Immature natural killer cell (primary cell): ENCODE results near the gene CLSTN1. TPM values are rescaled to one million over a fixed set of nuclear protein-coding genes. Genes with fewer than 3 reads are reported as not detected.
A peak's percentile ranks its signal among the peaks of the same experiment; 100 is the strongest.
"Not testable (repeated sequence)": the region's sequence is repeated elsewhere in the genome, so short reads cannot be mapped to it uniquely, and the experiment has no call there.

Experiments used
- DNase-seq, 3 donors: peaks; one replicate each; pipeline ENCODE4 v3.0.0; 2022; ENCODE audit warnings: mixed read lengths in 1 of 3
- H3K27ac Mint-ChIP-seq, 6 donors: one replicate each; pipeline ENCODE4 v1.8.0; 2020; ENCODE audit warnings: mixed read lengths in 6 of 6, mild to moderate bottlenecking in 5 of 6, inconsistent platforms in 4 of 6, moderate library complexity in 3 of 6
- H3K27me3 Mint-ChIP-seq, 3 donors: one replicate each; pipeline ENCODE4 v1.8.0; 2020 to 2021; ENCODE audit warnings: low read depth in 3 of 3, mild to moderate bottlenecking in 3 of 3, mixed read lengths in 3 of 3, moderate library complexity in 3 of 3, inconsistent platforms in 1 of 3
- H3K36me3 Mint-ChIP-seq, 3 donors: one replicate each; pipeline ENCODE4 v1.8.0; 2020; ENCODE audit warnings: mixed read lengths in 3 of 3, inconsistent platforms in 2 of 3, mild to moderate bottlenecking in 2 of 3
- H3K4me1 Mint-ChIP-seq, 2 donors: one replicate each; pipeline ENCODE4 v1.8.0; 2020; ENCODE audit warnings: inconsistent platforms in 2 of 2, mild to moderate bottlenecking in 2 of 2, mixed read lengths in 2 of 2, moderate library complexity in 1 of 2
- H3K4me3 Mint-ChIP-seq, 5 donors: one replicate each; pipeline ENCODE4 v1.8.0; 2020; ENCODE audit warnings: mild to moderate bottlenecking in 5 of 5, mixed read lengths in 5 of 5, inconsistent platforms in 3 of 5, moderate library complexity in 3 of 5
- H3K9me3 Mint-ChIP-seq, 6 donors: one replicate each; pipeline ENCODE4 v1.8.0; 2020; ENCODE audit warnings: mild to moderate bottlenecking in 6 of 6, mixed read lengths in 6 of 6, inconsistent platforms in 4 of 6, moderate library complexity in 3 of 6
- polyA plus RNA-seq, 3 donors: library from polyadenylated mRNA; unstranded; fragments of 300-500 nt; fragmentation: Illumina TruSeq; gene quantifications; one replicate each; pipeline ENCODE4 v1.2.3, GENCODE V29; 2021

The CLSTN1 gene
- polyA plus RNA-seq, 3 donors from 2014 or later, result 7.4 to 35.7 (median 11.0) TPM

DNA sequence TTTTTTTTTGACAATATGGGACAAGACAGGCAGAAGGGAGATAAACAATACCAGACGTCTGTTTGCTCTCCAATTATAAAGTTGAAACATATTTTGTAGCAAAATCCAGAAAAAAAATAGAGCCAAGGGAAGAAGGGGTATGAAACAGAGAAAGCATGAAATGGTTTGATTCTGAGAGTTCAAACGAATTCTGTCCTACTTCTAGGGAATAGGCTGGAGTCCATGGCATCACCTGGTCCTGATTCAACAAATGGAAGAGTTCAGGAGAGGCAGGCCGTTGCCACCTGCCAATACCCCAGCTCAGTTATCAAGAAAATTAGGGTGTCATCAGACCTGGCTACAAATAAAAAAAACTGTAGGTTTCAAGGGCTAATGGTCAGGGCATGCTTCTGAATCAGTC is 71.8 kb downstream of the CLSTN1 start:
- H3K36me3 Mint-ChIP-seq, result peaks cover 9 to 27% (median 17%) of the 10 kb centered on the region in 3 donors
- no peak overlapping the region for H3K27ac Mint-ChIP-seq

DNA sequence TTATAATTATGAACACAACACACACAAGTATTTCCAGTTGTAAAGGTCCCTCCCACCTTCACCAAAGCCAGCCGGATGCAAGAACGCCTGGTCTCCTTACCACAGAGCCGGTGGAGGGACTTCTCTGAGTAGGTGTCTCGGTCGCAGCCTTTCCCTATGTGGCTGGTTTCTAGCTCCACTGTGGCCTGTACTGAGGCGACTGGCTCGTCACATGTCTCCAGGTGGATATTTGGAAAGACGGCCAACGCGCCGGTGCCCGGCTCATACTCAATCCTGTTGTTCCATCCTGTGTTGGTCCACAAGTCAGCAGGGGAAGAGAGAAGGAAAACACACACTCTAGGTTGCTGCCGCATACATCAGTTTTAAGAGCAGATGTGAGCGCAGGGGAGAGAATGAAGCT is 74.4 kb downstream of the CLSTN1 start:
- no peak overlapping the region for H3K27ac Mint-ChIP-seq
- H3K36me3 Mint-ChIP-seq, result peaks cover 9 to 30% (median 14%) of the 10 kb centered on the region in 3 donors
- peaks cover 0 to 12% of the 10 kb centered on the region in 2 donors for H3K4me1 Mint-ChIP-seq
- no peak for DNase-seq
- no peaks in the 10 kb centered on the region for H3K9me3 Mint-ChIP-seq
- no peak overlapping the region for H3K4me3 Mint-ChIP-seq
- peaks cover 0 to 2% (median 0%) of the 10 kb centered on the region in 3 donors for H3K27me3 Mint-ChIP-seq

More for the DNA sequence above, 71.8 kb downstream of the CLSTN1 start:
- no peaks in the 10 kb centered on the region for H3K9me3 Mint-ChIP-seq
- no peak for DNase-seq
- H3K4me3 Mint-ChIP-seq, result no peak overlapping the region
- H3K27me3 Mint-ChIP-seq, result peaks cover 0 to 2% (median 0%) of the 10 kb centered on the region in 3 donors
- H3K4me1 Mint-ChIP-seq, result peaks cover 3 to 18% of the 10 kb centered on the region in 2 donors

DNA sequence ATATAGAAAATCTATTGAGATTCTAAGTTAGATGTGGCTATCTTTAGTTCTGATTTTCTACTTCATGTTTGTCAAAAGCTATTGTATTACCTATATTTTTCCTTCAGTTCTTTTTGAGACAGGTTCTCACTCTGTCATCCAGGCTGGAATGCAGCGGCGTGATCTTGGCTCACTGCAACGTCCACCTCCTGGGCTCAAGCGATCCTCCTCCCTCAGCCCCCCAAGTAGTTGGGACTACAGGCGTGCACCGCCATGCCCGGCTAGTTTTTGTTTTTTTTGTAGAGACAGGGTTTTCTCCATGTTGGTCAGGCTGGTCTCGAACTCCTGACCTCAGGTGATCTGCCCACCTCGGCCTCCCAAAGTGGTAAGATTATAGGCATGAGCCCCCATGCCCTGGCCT is 75.4 kb downstream of the CLSTN1 start:
- Mint-ChIP-seq H3K36me3 (peaks cover 9 to 37% (median 14%) of the 10 kb centered on the region in 3 donors), H3K4me1 (peaks cover 0 to 12% of the 10 kb centered on the region in 2 donors), H3K27ac (peak overlapping the region in 1 of 6 donors; percentile 51)
- H3K27me3 Mint-ChIP-seq, H3K9me3 Mint-ChIP-seq, H3K4me3 Mint-ChIP-seq, DNase-seq: not testable (repeated sequence)

DNA sequence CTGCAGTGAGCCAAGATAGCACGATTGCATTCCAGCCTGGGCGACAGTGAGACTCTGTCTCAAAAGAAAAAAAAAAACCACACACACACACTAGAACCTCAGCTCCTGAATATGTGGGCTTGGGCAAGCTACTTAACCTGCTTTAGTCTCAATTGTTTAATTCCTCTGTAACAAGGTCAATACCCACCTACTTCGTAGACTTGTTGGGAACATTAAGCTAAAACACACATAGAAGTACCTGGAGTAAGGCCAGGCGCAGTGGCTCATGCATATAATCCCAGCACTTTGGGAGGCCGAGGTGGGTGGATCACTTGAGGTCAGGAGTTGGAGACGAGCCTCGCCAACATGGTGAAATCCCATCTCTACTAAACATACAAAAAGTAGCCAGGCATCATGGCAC is 77.1 kb downstream of the CLSTN1 start:
- no peak for DNase-seq
- no peak overlapping the region for H3K27ac Mint-ChIP-seq
- peaks cover 0 to 2% (median 0%) of the 10 kb centered on the region in 3 donors for H3K27me3 Mint-ChIP-seq
- H3K9me3 Mint-ChIP-seq, result no peaks in the 10 kb centered on the region
- no peak overlapping the region for H3K4me3 Mint-ChIP-seq
- H3K36me3 Mint-ChIP-seq, result peaks cover 13 to 43% (median 19%) of the 10 kb centered on the region in 3 donors
- peaks cover 0 to 5% of the 10 kb centered on the region in 2 donors for H3K4me1 Mint-ChIP-seq

DNA sequence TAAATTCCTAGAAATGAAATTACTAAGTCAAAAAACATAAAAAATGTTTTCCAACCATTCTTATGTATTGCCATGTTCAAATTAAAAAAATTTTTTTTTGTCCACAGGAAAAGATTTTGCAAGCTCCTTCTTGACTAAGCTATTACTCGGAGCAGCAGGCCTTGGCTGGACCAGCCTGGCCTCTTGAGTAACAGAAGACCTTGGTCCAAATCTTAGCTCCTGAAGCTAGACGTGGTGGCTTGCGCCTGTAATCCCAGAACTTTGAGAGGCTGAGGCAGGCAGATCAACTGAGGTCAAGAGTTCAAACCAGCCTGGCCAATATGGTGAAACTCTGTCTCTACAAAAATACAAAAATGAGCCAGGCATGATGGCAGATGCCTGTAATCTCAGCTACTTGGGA is 77.6 kb downstream of the CLSTN1 start:
- H3K9me3 Mint-ChIP-seq, result no peaks in the 10 kb centered on the region
- peaks cover 0 to 2% (median 0%) of the 10 kb centered on the region in 3 donors for H3K27me3 Mint-ChIP-seq
- no peak for DNase-seq
- peaks cover 13 to 41% (median 17%) of the 10 kb centered on the region in 3 donors for H3K36me3 Mint-ChIP-seq
- no peak overlapping the region for H3K27ac Mint-ChIP-seq
- H3K4me1 Mint-ChIP-seq, result peaks cover 0 to under 1% of the 10 kb centered on the region in 2 donors
- H3K4me3 Mint-ChIP-seq, result no peak overlapping the region

DNA sequence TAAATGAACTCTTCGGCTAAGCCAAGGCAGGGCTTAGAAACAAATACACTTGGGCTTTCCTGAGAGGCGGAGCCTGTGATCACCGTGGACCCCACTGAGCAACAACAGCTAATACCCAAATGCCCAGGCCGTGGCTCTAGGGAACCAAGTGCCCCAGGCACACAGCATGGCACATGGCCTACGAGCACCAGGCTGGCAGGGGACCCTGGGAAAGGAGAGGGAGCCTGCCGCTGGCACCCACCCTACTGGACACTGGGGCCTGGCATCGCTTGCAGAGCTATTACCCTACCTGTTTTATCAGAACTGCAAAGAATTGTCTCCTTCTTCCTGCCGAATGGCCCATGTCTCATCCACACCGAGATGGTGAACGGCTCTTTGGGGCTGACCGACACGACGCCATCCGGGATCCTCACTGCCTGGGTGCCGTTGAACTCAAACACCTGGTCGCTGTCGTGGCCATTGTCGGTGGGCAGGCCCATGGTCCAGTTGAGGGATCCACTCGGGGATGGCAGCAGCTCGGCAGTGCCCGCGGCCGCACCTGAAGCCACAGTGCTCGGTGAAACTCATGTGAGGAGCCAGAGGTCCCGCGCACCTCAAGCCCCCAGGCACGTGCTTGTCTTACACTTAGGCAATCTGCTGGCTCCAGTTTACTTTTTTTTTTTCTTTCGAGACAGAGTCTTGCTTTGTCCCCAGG is 79.5 kb downstream of the CLSTN1 start:
- H3K4me1 Mint-ChIP-seq, result no peaks in the 10 kb centered on the region
- H3K9me3 Mint-ChIP-seq, result no peaks in the 10 kb centered on the region
- no peak for DNase-seq
- H3K27ac Mint-ChIP-seq, result no peak overlapping the region
- H3K27me3 Mint-ChIP-seq, result peaks cover 0 to 4% (median 2%) of the 10 kb centered on the region in 3 donors
- H3K4me3 Mint-ChIP-seq, result no peak overlapping the region
- H3K36me3 Mint-ChIP-seq, result peaks cover 9 to 39% (median 16%) of the 10 kb centered on the region in 3 donors

DNA sequence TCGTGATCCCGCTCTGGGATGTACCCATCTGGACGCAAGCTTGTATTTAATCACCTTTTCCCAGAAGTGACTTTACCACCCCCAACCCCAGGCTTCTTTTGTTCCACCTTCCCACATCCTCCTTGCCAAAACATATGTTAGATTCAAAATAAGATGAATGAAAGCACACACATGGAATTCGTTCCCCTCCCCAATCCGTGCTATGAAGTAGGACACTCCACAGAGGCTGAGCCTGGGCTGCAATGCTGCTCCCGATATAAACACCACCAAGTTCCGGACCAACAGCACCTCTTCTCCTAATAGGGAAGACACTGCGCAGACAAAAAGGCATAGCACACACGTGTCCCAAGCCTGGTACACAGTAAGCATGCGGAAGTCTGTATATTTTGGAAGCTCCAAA is 86.1 kb downstream of the CLSTN1 start:
- Mint-ChIP-seq H3K9me3 (no peaks in the 10 kb centered on the region), H3K27ac (peak overlapping the region in 5 of 6 donors; percentile 11 to 85 (median 64)), H3K4me1 (peaks cover 13 to 14% of the 10 kb centered on the region in 2 donors), H3K27me3 (peaks cover 3 to 28% (median 15%) of the 10 kb centered on the region in 3 donors), H3K4me3 (no peak overlapping the region), H3K36me3 (peaks cover 9 to 38% (median 12%) of the 10 kb centered on the region in 3 donors)
- no peak for DNase-seq

DNA sequence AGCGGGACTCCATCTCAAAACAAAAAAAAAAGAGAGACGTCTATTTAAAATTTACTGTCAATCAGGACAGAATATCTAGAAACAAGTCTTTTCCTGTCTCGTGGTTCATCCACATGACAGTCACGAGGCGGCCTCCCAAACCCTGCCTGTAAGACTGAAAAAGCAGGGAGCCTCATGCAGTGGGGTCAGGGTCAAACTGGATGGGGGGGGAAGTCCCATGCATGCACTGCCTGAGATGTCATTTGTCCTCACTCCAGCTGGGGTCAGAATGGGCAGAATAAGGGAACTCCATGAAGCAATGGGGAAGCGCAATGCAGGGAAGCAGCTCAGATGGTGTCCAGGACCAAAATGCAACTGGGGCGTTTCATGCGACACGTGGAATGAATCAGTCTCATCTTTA is 86.7 kb downstream of the CLSTN1 start:
- H3K4me1 Mint-ChIP-seq, result peaks cover 13 to 17% of the 10 kb centered on the region in 2 donors
- no peaks in the 10 kb centered on the region for H3K9me3 Mint-ChIP-seq
- peaks cover 7 to 36% (median 10%) of the 10 kb centered on the region in 3 donors for H3K36me3 Mint-ChIP-seq
- H3K4me3 Mint-ChIP-seq, result no peak overlapping the region
- H3K27me3 Mint-ChIP-seq, result peaks cover 3 to 35% (median 19%) of the 10 kb centered on the region in 3 donors
- H3K27ac Mint-ChIP-seq, result peak overlapping the region in 2 of 6 donors; percentile 22 to 67
- DNase-seq, result no peak

DNA sequence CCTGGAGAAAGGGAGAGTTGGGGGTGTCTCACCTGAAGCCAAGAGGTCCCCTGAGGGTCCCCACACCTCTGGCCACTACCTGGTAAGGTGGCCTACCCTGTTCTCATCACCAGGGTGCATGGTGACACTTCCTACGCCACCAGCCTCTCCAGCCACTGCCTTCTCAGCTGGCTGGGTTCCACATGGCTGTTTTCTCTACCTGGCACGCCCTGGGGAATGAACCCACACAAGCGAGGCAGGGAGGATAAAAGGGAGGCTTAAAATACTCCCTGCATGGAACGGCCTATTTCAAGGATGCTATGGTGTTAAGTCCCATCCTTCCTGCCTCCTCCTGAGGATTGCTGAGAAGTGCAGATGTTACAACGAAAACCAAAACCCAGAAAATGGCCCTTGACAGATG is 87.5 kb downstream of the CLSTN1 start:
- H3K9me3 Mint-ChIP-seq, result no peaks in the 10 kb centered on the region
- H3K4me3 Mint-ChIP-seq, result no peak overlapping the region
- peaks cover 5 to 35% (median 6%) of the 10 kb centered on the region in 3 donors for H3K36me3 Mint-ChIP-seq
- no peak for DNase-seq
- peaks cover 6 to 42% (median 27%) of the 10 kb centered on the region in 3 donors for H3K27me3 Mint-ChIP-seq
- peaks cover 15 to 21% of the 10 kb centered on the region in 2 donors for H3K4me1 Mint-ChIP-seq
- H3K27ac Mint-ChIP-seq, result peak overlapping the region in 1 of 6 donors; percentile 17

DNA sequence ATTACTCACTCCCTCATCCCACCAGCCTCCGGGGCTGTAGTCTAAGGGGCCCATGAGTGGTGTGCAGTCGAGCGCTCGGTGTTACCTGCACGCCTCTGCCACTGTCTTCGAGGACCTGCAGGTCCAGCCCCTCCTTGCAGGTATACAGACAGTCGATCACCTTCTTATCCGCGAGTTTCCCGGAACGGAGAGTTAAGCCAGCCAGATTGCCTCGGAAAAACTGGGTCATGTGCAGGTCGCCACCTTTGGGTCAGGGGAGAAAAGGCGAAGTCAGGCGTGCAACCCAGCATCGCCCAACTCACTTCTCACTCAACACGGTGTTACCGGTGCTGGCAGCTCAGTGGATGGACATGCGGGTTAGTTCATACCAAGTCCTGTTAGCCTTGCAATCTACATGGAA is 88.0 kb downstream of the CLSTN1 start:
- peaks cover 15 to 22% of the 10 kb centered on the region in 2 donors for H3K4me1 Mint-ChIP-seq
- peaks cover 5 to 46% (median 28%) of the 10 kb centered on the region in 3 donors for H3K27me3 Mint-ChIP-seq
- peaks cover 3 to 33% (median 5%) of the 10 kb centered on the region in 3 donors for H3K36me3 Mint-ChIP-seq
- no peak overlapping the region for H3K4me3 Mint-ChIP-seq
- no peak for DNase-seq
- peak overlapping the region in 2 of 6 donors; percentile 32 to 39 for H3K27ac Mint-ChIP-seq
- no peaks in the 10 kb centered on the region for H3K9me3 Mint-ChIP-seq

DNA sequence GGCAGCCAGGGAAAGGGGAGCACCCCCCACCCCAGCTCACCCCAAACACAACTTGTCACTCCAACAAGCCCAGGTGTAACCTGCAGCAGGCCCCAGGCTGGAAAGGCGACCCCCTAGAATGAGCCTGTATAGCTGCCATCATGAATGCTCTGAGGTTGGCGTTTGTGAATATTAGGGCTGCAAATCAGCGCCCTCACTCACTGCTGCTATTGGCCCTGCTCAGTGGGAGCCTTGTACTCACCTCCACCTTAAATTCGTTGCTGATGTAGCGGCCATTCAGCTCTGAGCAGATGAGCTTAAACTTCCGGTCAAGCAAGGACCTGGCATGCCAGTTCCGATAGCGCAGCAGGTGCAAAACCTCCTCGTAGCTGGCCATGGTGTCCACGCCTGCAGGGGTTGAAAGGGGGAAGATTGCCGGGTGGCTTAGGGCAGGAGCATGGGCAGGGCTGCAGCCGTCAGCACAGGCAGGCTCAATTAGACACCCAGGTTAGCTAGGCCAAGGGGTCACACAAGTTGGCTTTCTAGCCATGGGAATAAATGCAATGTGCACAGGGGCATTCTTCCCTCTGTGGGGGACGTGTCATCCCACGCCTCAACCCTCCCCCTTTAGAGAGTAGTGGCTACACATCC is 90.5 kb downstream of the CLSTN1 start:
- Mint-ChIP-seq H3K36me3 (peaks cover 4 to 38% (median 13%) of the 10 kb centered on the region in 3 donors), H3K27me3 (peaks cover 7 to 56% (median 38%) of the 10 kb centered on the region in 3 donors), H3K9me3 (no peaks in the 10 kb centered on the region), H3K27ac (peak overlapping the region in 5 of 6 donors; percentile 41 to 85 (median 71)), H3K4me1 (peaks cover 26 to 36% of the 10 kb centered on the region in 2 donors), H3K4me3 (no peak overlapping the region)
- no peak for DNase-seq

DNA sequence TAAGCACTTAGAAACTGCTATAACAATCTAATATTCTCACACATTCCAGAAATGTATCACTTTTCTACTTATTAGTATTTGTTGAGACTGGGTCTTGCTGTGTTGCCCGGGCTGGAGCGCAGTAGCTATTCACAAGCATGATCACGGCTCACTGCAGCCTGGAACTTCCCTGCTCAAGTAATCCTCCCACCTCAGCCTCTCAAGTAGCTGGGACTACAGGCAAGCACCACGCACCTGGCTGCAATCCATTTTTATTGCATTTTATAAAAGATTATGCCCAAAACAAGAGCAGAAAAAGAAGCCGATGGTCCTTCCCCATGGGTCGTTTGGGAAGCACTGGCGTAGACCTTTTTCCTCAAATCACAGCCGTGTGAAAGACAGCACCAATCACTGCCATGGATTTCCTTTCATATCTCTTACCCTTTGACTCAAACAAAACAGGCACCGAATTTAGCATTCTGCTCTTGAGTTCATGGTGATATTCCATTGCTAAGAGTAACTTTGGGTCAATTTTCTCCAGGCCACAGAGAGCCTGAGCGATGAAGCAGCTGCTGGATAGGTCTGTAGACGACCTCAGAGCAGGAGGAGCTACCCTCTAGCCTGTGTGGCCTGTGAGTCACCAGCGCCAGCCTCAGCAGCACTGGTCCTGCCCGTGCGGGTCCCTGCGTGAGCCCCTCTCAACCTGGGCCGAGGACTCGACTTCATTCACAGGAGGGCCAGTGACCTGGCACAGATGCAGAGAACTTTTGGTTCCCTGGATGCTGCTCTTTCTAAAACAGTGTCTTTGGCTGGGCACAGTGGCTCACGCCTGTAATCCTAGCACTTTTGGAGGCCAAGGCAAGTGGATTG is 91.4 kb downstream of the CLSTN1 start:
- H3K9me3 Mint-ChIP-seq, result no peaks in the 10 kb centered on the region
- H3K27ac Mint-ChIP-seq, result peak overlapping the region in 5 of 6 donors; percentile 45 to 85 (median 76)
- H3K4me1 Mint-ChIP-seq, result peaks cover 28 to 40% of the 10 kb centered on the region in 2 donors
- H3K27me3 Mint-ChIP-seq, result peaks cover 9 to 53% (median 43%) of the 10 kb centered on the region in 3 donors
- H3K4me3 Mint-ChIP-seq, result peak overlapping the region in 1 of 5 donors; percentile 13
- peaks cover 7 to 41% (median 15%) of the 10 kb centered on the region in 3 donors for H3K36me3 Mint-ChIP-seq
- DNase-seq, result no peak

DNA sequence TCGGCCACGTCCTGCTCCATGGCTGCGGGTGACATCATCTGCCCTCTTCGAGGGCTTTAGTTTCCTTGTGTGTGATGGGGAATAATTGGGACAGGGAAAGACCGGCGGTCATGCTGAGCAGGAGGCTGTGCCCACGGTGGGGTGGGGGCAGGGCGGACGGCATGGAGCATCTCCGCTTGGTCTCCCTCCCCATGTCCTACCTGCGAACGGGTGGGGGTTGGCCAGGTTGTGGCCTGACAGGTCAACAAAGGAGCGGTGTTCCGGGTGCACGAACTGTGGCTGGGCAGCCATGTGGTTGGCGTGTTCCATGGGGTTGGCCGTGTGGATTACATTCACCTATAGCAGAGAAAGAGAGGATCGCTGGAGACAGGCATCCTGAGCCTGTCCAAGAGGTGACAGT is 92.2 kb downstream of the CLSTN1 start:
- H3K9me3 Mint-ChIP-seq, result no peaks in the 10 kb centered on the region
- no peak for DNase-seq
- H3K4me3 Mint-ChIP-seq, result peak overlapping the region in 2 of 5 donors; percentile 13 to 30
- H3K4me1 Mint-ChIP-seq, result peaks cover 27 to 40% of the 10 kb centered on the region in 2 donors
- peaks cover 7 to 41% (median 15%) of the 10 kb centered on the region in 3 donors for H3K36me3 Mint-ChIP-seq
- H3K27ac Mint-ChIP-seq, result peak overlapping the region; percentile 45 to 85 (median 62)
- H3K27me3 Mint-ChIP-seq, result peaks cover 9 to 47% (median 47%) of the 10 kb centered on the region in 3 donors
